ENCODE data around the gene DOK6. TPM values are rescaled to one million over a fixed set of nuclear protein-coding genes. Genes with fewer than 3 reads are reported as not detected.

DOK6 gene
- total and polyA plus RNA-seq, 10 of the 15 experiments (the other 5 are each of a cell fraction or from before 2014, with no cell fraction given) = 0.01 to 0.09 (median 0.04) TPM; not detected in 4

DNA sequence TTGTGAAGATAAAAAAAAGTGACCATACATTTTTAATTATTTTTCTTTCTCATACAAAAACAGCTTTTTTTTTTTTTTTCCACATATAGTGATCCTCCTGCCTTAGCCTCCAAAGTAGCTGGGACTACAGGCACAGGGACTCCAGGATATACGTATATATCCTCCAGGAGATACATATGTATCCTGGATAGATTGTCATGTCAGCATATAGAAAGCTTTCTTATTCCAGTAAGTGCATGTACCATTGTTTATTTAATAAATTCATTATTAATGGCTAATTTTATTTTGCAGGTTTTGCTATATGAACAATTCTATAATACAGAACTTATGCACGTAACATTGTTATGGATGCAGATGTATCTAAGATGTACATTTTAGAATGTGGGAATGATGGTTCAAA lies 138.7 kb downstream of the DOK6 start:
- Histone ChIP-seq H3K4me3 (no peak overlapping the region), H3K36me3 (ENCODE audit: control insufficient read depth in 2 of 2, insufficient read depth in 2 of 2, low read length in 1 of 2) (no peaks in the 10 kb centered on the region), H4K20me1 (ENCODE audit: control insufficient read depth, insufficient read depth) (no peaks in the 10 kb centered on the region), H3K9ac (ENCODE audit: control insufficient read depth, insufficient read depth, low read length) (no peak overlapping the region), H3K9me3 (replicated peaks; ENCODE audit: control insufficient read depth, insufficient read depth, low read length) (no peaks in the 10 kb centered on the region), H2AFZ (ENCODE audit: control insufficient read depth, low read depth, low read length) (no peak overlapping the region), H3K79me2 (ENCODE audit: control insufficient read depth, insufficient read depth, low read length) (no peaks in the 10 kb centered on the region), H3K4me2 (ENCODE audit: control insufficient read depth, insufficient read depth) (no peak overlapping the region), H3K4me1 (ENCODE audit: control insufficient read depth, insufficient read depth, low read length) (no peaks in the 10 kb centered on the region), H3K27ac (ENCODE audit: control insufficient read depth, insufficient read depth) (no peak overlapping the region), H3K27me3 (replicated peaks in 1 of 2; ENCODE audit: control insufficient read depth in 2 of 2, insufficient read depth in 2 of 2, low read length in 1 of 2) (no peaks in the 10 kb centered on the region)
- FAIRE-seq (no peak), ATAC-seq (no peak), DNase-seq (ENCODE audit: low read depth, low spot score) (no peak)
- intact Hi-C loops (cut with micrococcal nuclease; ENCODE audit: unreplicated experiment) (no loop called here), in situ Hi-C loops (cut with MboI) (no loop called here)
- ChIA-PET SMC1A (ENCODE audit: uncharacterized antibody, unreplicated experiment) (no interaction called here), CTCF (no interaction called here), RAD21 (ENCODE audit: unreplicated experiment) (no interaction called here), POLR2A (no interaction called here)
- 44% methylated on average over 2 of the region's 2 CpGs for WGBS (ENCODE audit: insufficient coverage, insufficient replicate concordance, low lambda C conversion rate, missing lambda C conversion rate)
- TF ChIP-seq MYC (IDR thresholded peaks at IDR 0.05; ENCODE audit: insufficient read depth, insufficient read length, insufficient replicate concordance, low read length, severe bottlenecking) (no peak), TBL1XR1 (IDR thresholded peaks at IDR 0.05; ENCODE audit: low read depth, low read length) (no peak)
- TF ChIP-seq, protein P1, sequence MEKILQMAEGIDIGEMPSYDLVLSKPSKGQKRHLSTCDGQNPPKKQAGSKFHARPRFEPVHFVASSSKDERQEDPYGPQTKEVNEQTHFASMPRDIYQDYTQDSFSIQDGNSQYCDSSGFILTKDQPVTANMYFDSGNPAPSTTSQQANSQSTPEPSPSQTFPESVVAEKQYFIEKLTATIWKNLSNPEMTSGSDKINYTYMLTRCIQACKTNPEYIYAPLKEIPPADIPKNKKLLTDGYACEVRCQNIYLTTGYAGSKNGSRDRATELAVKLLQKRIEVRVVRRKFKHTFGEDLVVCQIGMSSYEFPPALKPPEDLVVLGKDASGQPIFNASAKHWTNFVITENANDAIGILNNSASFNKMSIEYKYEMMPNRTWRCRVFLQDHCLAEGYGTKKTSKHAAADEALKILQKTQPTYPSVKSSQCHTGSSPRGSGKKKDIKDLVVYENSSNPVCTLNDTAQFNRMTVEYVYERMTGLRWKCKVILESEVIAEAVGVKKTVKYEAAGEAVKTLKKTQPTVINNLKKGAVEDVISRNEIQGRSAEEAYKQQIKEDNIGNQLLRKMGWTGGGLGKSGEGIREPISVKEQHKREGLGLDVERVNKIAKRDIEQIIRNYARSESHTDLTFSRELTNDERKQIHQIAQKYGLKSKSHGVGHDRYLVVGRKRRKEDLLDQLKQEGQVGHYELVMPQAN (conservative IDR thresholded peaks at IDR 0.05) = no peak
- TF ChIP-seq, protein P2, sequence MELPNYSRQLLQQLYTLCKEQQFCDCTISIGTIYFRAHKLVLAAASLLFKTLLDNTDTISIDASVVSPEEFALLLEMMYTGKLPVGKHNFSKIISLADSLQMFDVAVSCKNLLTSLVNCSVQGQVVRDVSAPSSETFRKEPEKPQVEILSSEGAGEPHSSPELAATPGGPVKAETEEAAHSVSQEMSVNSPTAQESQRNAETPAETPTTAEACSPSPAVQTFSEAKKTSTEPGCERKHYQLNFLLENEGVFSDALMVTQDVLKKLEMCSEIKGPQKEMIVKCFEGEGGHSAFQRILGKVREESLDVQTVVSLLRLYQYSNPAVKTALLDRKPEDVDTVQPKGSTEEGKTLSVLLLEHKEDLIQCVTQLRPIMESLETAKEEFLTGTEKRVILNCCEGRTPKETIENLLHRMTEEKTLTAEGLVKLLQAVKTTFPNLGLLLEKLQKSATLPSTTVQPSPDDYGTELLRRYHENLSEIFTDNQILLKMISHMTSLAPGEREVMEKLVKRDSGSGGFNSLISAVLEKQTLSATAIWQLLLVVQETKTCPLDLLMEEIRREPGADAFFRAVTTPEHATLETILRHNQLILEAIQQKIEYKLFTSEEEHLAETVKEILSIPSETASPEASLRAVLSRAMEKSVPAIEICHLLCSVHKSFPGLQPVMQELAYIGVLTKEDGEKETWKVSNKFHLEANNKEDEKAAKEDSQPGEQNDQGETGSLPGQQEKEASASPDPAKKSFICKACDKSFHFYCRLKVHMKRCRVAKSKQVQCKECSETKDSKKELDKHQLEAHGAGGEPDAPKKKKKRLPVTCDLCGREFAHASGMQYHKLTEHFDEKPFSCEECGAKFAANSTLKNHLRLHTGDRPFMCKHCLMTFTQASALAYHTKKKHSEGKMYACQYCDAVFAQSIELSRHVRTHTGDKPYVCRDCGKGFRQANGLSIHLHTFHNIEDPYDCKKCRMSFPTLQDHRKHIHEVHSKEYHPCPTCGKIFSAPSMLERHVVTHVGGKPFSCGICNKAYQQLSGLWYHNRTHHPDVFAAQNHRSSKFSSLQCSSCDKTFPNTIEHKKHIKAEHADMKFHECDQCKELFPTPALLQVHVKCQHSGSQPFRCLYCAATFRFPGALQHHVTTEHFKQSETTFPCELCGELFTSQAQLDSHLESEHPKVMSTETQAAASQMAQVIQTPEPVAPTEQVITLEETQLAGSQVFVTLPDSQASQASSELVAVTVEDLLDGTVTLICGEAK (IDR thresholded peaks at IDR 0.05; ENCODE audit: borderline replicate concordance) = no peak
- BruUV-seq (replicated peaks) = no TSS peak
